ENCODE measurements around the gene GRAMD2A.

DNA sequence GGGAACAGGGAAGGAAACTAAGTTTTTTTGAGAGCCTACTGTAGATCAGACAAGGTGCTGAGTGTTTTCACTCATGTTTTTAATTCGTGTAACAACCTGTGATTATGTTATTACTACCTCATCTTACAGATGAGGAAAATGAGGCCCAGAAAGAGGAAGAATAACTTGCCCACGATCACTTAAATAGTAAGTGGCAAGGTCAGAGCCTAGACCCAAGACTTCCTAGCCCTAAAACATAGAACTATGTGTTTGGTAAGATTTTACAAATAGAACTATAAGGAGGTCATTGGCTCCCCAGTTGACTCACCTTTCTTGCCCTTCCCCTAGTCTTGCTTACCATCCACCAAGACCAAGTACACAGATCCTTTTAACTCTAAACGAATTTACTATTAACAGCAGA, 65.7 kb downstream of the GRAMD2A start:
- TF ChIP-seq POLR2AphosphoS5 (IDR thresholded peaks at IDR 0.05; ENCODE audit: low read depth, low read length) (no peak), SIN3A (IDR thresholded peaks at IDR 0.05; ENCODE audit: borderline replicate concordance, insufficient read depth, low read length) (no peak), REST (IDR thresholded peaks at IDR 0.05; ENCODE audit: insufficient read depth in 1 of 2, low read depth in 2 of 2, low read length in 2 of 2) (no peak), TAF1 (IDR thresholded peaks at IDR 0.05; ENCODE audit: borderline replicate concordance, insufficient read depth, low read length) (no peak), FOXP2 (optimal IDR thresholded peaks at IDR 0.05; ENCODE audit: borderline replicate concordance, extremely low read depth, extremely low read length, insufficient read depth) (no peak)
